ENCODE data around the gene SCGB1C2. TPM values are rescaled to one million over a fixed set of nuclear protein-coding genes. Genes with fewer than 3 reads are reported as not detected.

SCGB1C2 gene
- total and polyA plus RNA-seq, 12 donors = not detected

- Histone ChIP-seq H3K4me3 (no peak overlapping the region), H3K27ac (peak overlapping the region in 1 of 5 donors; percentile 16), H3K36me3 (replicated peaks in 1 of 2) (no peaks in the 10 kb centered on the region), H3K4me1 (replicated peaks in 1 of 2) (no peaks in the 10 kb centered on the region), H3K9me3 (replicated peaks in 1 of 3) (no peaks in the 10 kb centered on the region), H3K27me3 (no peaks in the 10 kb centered on the region)
- peak in 1 of 7 donors; percentile 14 for DNase-seq
- intact Hi-C loops (cut with DNase I) = no loop called here
- WGBS, 4 donors = 78 to 87% (median 83%) methylated on average over 6 to 12 of the region's 12 CpGs
- TF ChIP-seq POLR2A (IDR thresholded peaks at IDR 0.05) = no peak
- no peak for TF ChIP-seq CTCF (IDR thresholded peaks at IDR 0.05)
Measured at GRCh38 chr17:152860-153420, 15.6 kb downstream of the SCGB1C2 start.

- Histone ChIP-seq H3K4me3 (no peak overlapping the region), H3K9me3 (replicated peaks in 1 of 3) (no peaks in the 10 kb centered on the region), H3K27ac (no peak overlapping the region), H3K4me1 (replicated peaks in 1 of 2) (no peaks in the 10 kb centered on the region), H3K27me3 (no peaks in the 10 kb centered on the region), H3K36me3 (replicated peaks in 1 of 2) (no peaks in the 10 kb centered on the region)
- intact Hi-C loops (cut with DNase I) = no loop called here
- DNase-seq = peak in 1 of 7 donors; percentile 5
- 92 to 97% (median 93%) methylated on average over 9 of the region's 9 CpGs for WGBS, 4 donors
- TF ChIP-seq POLR2A (IDR thresholded peaks at IDR 0.05) = no peak
- no peak for TF ChIP-seq CTCF (IDR thresholded peaks at IDR 0.05)
Measured at GRCh38 chr17:153851-154250, 16.5 kb downstream of the SCGB1C2 start.

- peak in 1 of 7 donors; percentile 5 for DNase-seq
- no peak overlapping the region for H3K27ac ChIP-seq
- TF ChIP-seq POLR2A (IDR thresholded peaks at IDR 0.05) = no peak
- no peak for TF ChIP-seq CTCF (IDR thresholded peaks at IDR 0.05)
- intact Hi-C loops (cut with DNase I) = no loop called here
- H3K36me3 ChIP-seq (replicated peaks in 1 of 2) = no peaks in the 10 kb centered on the region
- H3K4me3 ChIP-seq = no peak overlapping the region
- 81 to 90% (median 86%) methylated on average over 7 of the region's 7 CpGs for WGBS, 4 donors
- H3K9me3 ChIP-seq (replicated peaks in 1 of 3) = no peaks in the 10 kb centered on the region
- no peaks in the 10 kb centered on the region for H3K4me1 ChIP-seq (replicated peaks in 1 of 2)
- H3K27me3 ChIP-seq = no peaks in the 10 kb centered on the region
Measured at GRCh38 chr17:155576-155975, 18.2 kb downstream of the SCGB1C2 start.

- H3K9me3 ChIP-seq (replicated peaks in 1 of 3) = no peaks in the 10 kb centered on the region
- H3K36me3 ChIP-seq (replicated peaks in 1 of 2) = no peaks in the 10 kb centered on the region
- H3K4me3 ChIP-seq = no peak overlapping the region
- WGBS, 4 donors = 69 to 82% (median 79%) methylated on average over 9 to 28 of the region's 28 CpGs
- no peaks in the 10 kb centered on the region for H3K4me1 ChIP-seq (replicated peaks in 1 of 2)
- DNase-seq = peak in 6 of 7 donors; percentile 72 to 86 (median 79)
- H3K27ac ChIP-seq = peak overlapping the region in 2 of 5 donors; percentile 17 to 50
- no peak for TF ChIP-seq CTCF (IDR thresholded peaks at IDR 0.05)
- no peak for TF ChIP-seq POLR2A (IDR thresholded peaks at IDR 0.05)
- intact Hi-C loops (cut with DNase I) = no loop called here
- H3K27me3 ChIP-seq = no peaks in the 10 kb centered on the region
Measured at GRCh38 chr17:156094-156621, 18.8 kb downstream of the SCGB1C2 start.
